GM12865 (cell line): ENCODE data around the gene EML2.
"Not testable (repeated sequence)": the region's sequence is repeated elsewhere in the genome, so short reads cannot be mapped to it uniquely, and the experiment has no call there.

Experiments used
- DNase-seq: peaks from one replicate; pipeline ENCODE4 v3.0.0; 2010; ENCODE audit warnings: low read depth
- H3K4me3 ChIP-seq: 2 replicates; pipeline ENCODE4 v1.5.1; 2011; ENCODE audit warnings: mild to moderate bottlenecking, low read depth, low read length, control low read depth
- TF ChIP-seq, protein P1 (sequence below): IDR thresholded peaks from 2 replicates; pipeline ENCODE4 v1.5.1; 2011; ENCODE audit warnings: low read length, control low read depth, low read depth, inconsistent platforms; ENCODE audit not compliant: insufficient read depth; ENCODE audit errors: missing control alignments

The EML2 gene

DNA sequence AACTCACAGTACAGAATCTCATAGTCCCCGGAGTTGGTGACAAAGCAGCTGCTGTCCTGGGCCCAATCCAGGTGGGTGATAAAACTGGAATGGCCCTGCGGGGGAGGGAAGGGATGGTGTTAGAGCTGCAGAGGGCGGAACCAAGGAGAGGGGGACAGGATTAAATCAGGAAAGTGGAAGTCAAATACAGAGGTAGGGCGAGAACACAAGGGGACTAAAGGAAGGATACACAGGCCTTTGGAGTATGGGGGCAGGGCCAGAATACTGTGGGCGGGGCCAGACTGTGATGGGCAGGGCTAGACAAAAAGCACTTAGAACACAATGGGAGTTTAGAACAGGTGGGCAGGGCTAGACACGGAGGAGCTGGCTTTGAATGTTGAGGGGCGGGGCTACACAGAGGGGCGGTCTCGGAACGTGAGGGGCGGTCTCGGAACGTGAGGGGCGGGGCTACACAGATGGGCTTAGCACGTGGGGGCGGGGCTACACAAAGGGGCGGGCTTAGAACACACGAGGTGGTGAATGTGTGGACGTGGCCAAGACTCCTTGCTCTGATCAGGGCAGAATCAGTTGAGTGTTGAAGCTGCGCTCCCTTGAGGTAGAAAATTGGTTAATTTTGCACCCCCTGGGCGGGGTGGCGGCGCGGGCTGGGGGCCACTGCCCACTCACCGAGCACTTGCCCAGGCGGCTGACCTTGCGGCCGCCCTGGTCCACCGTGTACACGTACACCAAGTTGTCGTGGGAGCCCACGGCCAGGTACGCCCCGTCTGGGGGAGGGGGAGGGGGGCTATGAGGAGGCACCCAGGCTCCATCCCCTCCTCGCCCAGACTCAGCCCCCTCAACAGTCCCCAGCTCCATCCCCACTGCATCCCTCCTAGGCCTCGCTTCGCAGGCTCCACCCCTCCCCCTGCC, 23.1 kb downstream of the EML2 start:
- H3K4me3 ChIP-seq = no peak overlapping the region
- peak; percentile 96 for DNase-seq
- TF ChIP-seq, protein P1, sequence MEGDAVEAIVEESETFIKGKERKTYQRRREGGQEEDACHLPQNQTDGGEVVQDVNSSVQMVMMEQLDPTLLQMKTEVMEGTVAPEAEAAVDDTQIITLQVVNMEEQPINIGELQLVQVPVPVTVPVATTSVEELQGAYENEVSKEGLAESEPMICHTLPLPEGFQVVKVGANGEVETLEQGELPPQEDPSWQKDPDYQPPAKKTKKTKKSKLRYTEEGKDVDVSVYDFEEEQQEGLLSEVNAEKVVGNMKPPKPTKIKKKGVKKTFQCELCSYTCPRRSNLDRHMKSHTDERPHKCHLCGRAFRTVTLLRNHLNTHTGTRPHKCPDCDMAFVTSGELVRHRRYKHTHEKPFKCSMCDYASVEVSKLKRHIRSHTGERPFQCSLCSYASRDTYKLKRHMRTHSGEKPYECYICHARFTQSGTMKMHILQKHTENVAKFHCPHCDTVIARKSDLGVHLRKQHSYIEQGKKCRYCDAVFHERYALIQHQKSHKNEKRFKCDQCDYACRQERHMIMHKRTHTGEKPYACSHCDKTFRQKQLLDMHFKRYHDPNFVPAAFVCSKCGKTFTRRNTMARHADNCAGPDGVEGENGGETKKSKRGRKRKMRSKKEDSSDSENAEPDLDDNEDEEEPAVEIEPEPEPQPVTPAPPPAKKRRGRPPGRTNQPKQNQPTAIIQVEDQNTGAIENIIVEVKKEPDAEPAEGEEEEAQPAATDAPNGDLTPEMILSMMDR = no peak

DNA sequence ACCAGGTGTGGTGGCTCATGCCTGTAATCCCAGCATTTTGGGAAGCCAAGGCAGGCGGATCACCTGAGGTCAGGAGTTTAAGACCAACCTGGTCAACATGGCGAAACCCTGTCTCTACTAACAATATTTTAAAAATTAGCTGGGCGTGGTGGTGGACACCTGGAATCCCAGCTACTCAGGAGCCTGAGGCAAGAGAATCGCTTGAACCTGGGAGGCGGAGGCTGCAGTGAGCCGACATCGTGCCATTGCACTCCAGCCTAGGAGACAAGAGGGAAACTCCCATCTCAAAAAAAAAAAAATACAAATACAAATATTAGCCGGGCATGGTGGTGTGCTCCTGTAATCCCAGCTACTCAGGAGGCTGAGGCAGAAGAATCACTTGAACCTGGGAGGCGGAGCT, 24.1 kb downstream of the EML2 start:
- DNase-seq, H3K4me3 ChIP-seq: not testable (repeated sequence)

DNA sequence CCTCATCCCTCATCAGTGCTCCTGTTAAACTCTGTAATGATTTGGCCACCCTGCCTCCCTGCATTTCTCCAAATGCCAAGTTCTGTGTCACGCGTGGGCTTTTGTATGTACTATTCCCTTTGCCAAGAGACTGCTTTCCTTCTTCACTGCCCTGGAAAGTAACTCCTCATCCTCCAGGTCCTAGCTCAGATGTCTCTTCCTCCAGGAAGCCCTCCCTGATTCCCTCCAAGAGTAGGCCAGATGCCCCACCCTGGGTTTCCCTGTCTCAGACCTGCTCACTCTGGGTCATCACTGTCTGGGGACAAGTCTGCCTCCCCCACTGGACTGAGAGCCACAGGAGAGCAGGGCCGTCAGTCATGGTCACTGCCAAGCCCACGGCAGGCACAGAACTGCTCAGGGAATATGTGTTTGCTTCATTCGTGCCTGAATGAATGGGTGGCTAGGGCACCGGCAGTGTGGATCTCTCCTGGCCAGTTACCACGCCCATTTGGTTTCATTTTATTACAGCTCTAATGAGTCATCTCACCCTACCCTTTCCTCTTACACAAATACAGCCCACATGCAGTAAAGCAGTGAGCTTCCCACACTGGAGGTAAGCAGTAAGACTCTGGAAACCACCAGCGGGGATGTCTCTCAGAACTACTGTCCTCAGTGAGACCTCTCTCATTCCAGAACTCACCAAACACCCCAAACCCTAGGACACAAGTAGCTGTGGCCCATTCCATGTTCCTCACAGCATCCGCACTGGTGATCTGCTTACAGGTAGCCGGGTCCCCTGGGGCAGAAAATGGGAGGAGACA, 25.1 kb downstream of the EML2 start:
- TF ChIP-seq, protein P1 = no peak

DNA sequence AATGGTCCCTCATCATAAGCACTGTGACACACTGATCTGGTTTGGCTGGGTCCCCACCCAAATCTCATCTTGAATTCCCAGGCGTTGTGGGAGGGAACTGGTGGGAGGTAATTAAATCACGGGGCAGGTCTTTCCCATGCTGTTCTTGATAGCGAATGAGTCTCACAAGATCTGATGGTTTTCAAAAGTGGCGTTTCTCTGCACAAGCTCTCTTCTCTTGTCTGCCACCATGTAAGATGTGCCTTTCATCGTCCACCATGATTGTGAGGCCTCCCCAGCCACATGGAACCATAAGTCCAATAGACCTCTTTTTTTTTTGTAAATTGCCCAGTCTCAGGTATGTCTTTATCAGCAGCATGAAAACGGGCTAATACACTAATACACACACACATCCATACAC, 30.2 kb downstream of the EML2 start:
- TF ChIP-seq, protein P1 = no peak
- DNase-seq = no peak
- H3K4me3 ChIP-seq = no peak overlapping the region

More for the DNA sequence above, 25.1 kb downstream of the EML2 start:
- H3K4me3 ChIP-seq = no peak overlapping the region
- peak; percentile 88 for DNase-seq

DNA sequence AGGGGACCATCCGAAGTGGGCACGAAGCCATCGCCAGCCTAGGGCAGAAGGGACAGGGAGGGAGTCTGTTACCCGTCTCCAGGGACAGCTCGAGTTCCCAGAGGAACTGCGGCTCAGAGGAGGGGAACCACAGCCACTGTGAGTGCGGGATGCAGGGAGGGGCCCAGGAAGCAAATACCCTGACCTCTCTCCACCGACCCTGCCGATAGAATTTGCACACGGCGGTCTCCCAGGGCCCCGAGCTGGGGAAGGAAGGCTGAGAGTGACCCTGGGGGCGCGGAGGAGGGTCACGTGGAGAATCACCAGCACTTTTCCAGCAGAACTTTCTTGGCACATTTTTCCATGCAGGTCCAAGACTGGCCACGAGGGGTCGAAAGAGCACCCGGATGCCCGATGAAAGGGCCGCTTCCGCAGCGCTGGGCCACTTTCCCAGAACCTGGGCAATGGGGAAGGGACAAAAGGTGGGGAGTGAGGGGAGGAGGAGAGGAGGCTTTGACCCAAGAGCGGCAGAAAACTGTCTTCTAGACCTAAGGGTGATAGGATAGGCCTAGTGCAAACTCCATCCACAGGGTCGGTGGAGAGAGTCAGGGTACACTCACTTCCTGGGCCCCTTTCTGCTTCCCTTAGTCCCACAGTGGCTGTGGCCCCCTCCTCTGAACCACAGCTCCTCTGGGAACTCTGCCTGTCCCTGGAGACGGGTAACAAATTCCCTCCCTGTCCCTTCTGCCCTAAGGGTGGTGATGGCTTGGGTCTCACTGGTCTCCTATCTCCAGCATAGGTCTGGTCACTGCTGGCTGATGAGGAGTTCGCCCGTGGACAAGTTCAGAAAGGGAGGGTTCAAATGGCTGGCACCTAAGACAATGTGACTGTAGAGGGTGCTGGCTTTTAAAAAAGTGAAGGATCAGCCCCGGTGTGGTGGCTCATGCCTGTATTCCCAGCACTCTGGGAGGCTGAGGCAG, 31.8 kb downstream of the EML2 start:
- TF ChIP-seq, protein P1 = peak; percentile 85
- no peak overlapping the region for H3K4me3 ChIP-seq
- DNase-seq = peak; percentile 52

DNA sequence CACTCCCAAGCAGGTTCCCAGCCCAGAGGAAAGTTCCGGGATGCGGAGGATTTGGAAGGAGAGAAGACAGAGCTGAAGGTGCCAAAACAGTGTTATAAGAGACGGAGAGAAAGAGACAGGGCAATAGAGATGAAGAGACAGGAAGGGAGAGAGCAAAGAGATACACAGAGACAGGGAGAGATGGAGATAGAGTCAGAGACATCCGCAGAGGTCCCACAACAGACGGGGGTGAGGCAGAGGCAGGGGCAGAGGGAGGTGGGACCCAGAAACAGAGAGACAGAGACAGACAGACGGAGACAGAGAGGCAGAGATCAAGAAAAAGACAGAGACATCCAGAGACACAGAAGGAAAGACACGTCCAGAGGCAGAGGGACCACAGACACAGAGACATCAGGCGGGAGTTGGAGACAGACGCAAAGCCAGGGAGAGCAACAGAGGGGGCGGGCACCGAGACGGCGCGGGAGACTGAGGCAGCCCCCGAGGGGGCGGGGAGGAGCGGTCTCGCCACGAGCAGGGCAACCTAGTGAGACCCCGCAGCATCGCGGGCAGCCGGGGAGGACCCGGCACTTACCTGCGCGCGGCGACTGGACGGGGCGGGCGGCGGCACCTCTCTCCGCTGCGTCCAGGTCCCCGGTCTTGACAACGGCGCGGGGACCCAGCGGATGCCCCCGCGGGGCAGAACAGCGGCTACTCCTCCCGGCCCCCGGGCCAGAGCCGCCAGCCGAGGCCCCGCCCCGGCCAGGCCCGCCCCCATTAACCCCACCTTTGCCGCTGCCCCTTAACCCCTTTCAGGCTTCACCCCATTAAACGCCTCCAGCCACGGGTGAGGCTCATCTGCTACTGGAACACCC, 37.4 kb downstream of the EML2 start, which contains the start of gene GPR4:
Gene GPR4 (minus strand): TSS at position 689 of the 851 bp plus-strand sequence. CDS start 10,346 bp downstream, outside the sequence.
- H3K4me3 ChIP-seq = no peak within 1 kb of the TSS
- no peak for DNase-seq
- TF ChIP-seq, protein P1 = no peak
